GM18868 (cell line): ENCODE measurements around the gene MS4A15.
A peak's percentile ranks its signal among the peaks of the same experiment; 100 is the strongest.
"Not testable (repeated sequence)": the region's sequence is repeated elsewhere in the genome, so short reads cannot be mapped to it uniquely, and the experiment has no call there.

Experiments used
- ATAC-seq: cut with Tn5 transposase; IDR thresholded peaks from one replicate; pipeline ENCODE4 v1.9.1; 2021; ENCODE audit warnings: mild to moderate bottlenecking, moderate library complexity; ENCODE audit not compliant: unreplicated experiment

The MS4A15 gene

GRCh38 chr11:60801194-60801593 is 44.5 kb downstream of the MS4A15 start:
- ATAC-seq: no peak

- no peak for ATAC-seq
Observed at GRCh38 chr11:60803273-60803936, 46.7 kb downstream of the MS4A15 start.

DNA sequence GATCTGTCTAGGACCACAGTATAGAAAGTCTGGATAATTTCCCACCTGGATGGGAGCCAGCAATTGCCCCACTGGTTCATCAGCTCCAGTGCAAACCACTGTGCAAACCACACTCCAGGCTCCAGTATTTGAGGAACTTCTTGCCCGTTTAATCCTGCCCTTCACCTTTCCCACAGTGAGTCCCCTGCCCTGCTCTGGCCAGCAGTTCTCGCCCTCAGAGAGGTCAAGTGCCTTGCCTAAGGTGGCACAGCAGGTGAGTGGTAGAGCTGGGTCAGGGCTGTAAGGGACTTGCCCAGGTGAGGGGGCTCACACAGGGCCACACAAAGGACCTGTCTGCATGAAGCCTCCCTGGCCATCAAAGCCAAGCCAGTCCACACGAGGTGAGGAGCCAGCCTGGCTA is 52.6 kb downstream of the MS4A15 start:
- ATAC-seq: no peak

DNA sequence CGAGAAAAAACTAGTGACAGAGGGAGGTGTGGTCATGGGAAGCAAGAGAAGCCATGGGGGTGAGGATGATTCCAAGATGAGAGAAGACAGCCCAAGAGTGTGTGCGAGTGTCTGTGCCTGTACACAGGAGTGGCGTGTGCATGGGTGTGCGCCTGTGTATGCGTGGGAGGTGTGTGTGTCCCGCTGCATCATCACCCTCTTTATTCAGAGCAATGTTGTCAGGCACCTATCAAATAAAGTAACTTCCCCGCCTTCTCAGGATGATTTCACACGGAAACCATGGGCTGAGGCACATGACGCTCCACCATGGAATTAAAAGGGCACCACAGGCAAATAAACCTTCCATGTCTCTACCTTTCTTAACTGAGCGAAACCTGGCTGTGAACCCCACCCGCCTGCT is 53.0 kb downstream of the MS4A15 start:
- ATAC-seq: no peak

DNA sequence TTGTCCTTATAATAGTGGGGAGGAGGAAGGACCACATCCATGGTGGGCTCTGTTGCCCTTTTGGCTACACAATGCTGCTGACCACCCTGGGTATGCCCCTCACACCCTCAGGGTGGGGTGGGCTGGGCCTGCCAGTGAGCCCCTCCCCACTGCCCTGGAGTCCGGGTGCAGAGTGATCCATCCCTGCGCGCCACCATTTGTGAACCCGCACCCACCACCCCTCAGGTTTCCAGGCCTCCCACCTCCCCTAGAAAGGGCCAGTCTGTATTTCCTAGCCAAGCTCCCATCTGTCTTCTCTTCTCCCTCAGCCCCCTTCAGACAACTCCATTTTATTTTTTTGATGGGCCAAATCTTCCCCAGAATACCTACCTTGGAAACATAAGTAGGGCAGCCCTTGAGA is 53.5 kb downstream of the MS4A15 start:
- ATAC-seq: no peak

- ATAC-seq: no peak
Observed at GRCh38 chr11:60810569-60810968, 53.9 kb downstream of the MS4A15 start.

GRCh38 chr11:60813324-60813723 is 56.7 kb downstream of the MS4A15 start:
- ATAC-seq: no peak

DNA sequence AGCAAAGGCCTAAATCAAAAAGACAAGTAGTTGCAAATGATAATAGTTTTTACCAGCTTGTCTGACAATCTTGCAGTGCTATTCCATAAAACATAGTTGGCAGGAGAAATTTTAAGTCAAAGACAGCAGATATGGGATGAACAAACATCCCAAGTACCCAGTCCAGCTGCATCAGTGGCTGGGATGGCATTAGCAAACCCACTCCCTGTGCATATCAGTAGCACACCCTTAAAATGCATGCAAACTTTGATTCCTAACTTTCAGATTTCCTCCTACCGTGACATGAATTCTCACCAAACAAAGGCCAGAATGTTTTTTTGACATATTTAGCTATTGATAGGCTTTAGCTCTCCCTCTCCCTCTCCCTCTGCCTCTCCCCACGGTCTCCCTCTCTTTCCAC is 57.4 kb downstream of the MS4A15 start:
- no peak for ATAC-seq

- no peak for ATAC-seq
Observed at GRCh38 chr11:60816590-60817157, 60.0 kb downstream of the MS4A15 start.

DNA sequence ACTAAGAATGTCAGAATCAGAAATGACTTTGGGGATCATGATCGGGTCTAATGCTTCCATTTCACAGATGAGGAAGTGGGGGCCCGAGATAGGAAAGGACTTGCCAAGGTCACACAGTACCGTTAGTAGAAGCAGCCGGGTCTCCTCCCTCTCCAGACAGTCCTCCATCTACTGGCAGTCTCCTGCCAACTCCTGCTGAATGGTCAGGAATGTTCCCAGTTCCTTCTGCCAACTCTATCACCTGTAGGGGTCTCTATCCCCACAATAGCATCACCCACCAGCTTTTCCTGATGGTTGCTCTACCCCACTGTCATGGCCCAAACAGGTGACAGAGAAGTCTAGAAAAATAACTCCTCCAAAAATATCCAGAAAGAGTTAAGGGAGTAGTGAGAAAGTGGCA is 61.4 kb downstream of the MS4A15 start:
- ATAC-seq: no peak

DNA sequence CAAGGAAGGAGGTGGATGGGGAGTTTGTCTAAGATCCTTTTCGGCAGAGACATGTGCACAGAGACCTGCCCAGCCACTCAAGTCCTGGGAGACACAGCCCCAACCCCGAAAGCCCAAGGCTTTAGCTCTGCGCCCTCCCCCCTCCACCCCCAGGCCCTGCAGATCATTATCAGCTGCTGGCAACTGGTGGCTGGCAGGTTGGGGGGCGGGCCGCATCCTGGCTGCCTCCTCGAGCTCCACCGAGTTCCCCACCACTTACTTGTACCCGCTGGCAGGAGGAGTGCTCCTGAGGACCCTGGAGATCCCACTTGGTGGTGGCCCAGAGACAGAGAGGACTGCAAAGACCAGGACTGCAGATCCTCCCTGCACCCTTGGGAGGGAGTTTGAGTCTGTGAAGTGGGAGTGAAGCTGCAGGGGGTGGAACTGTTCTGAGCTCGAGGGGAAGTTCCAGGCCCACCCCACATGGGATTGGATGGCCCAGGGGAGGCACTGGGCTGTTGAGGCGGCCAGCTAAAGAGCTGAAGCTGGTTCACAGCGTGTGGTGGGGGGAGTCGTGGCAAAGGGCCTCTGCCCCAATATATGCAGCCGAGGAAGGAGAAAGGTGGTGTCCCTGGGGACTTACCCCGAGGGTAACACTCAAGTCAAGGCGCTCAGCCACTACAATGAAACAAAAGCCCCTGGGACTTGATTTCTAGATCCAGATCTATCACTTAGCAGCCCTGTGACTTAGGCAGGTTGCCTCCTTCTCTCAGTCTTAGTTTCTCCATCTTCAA is 65.3 kb downstream of the MS4A15 start:
- peak; percentile 71 for ATAC-seq

DNA sequence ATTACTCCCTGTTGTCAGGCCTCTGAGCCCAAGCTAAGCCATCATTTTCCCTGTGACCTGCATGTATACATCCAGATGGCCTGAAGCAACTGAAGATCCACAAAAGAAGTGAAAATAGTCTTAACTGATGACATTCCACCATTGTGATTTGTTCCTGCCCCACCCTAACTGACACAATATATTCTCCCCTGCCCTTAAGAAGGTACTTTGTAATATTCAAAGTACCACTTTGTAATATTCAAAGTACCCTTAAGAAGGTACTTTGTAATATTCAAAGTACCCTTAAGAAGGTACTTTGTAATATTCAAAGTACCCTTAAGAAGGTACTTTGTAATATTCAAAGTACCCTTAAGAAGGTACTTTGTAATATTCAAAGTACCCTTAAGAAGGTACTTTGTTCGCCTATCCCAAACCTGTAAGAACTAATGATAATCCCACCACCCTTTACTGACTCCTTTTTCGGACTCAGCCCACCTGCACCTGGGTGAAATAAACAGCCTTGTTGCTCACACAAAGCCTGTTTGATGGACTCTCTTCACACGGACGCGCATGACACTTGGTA is 67.2 kb downstream of the MS4A15 start:
- not testable (repeated sequence) for ATAC-seq

DNA sequence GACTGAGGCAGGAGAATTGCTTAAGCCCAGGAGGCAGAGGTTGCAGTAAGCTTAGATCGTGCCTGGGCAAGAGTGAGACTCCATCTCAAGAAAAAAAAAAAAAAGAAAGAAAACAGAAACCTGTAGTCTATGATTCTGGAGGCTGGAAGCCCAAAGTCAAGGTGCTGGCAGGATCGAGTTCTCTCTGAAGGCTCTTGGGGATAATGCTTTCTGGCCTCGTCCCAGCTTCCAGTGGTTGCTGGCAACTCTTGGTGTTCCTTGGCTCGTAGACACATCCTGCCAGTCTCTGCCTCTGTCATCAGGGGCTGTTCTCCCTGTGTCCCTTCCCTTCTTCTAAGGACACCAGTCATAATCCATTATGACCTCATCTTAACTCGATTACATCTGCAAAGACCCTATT is 68.5 kb downstream of the MS4A15 start:
- no peak for ATAC-seq

DNA sequence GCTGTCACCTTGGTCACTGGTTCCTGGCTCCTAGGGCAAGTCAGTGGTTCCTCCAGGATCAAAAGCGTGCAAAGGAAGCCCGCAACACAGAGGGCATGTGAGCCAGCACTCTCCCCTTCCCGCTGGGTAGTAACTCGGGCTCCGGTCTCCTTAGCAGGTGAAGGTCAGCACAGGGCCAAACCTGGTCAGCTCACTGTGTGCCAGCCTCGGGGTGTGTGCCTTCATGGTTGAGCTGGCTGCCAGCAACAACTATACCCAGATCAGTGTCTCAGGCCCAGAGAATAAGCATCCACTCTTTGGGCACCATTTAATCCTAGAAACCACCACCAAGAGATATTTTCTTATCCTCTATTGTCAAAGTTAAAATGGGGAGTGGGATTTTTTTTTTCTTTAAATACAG is 69.1 kb downstream of the MS4A15 start:
- ATAC-seq: no peak
